Limb (tissue), 2 donors: Measurements from ENCODE around the gene FKBP14.
"Not testable (repeated sequence)": the region's sequence is repeated elsewhere in the genome, so short reads cannot be mapped to it uniquely, and the experiment has no call there.

ENCODE experiments used
- DNase-seq, 2 donors: peaks; one replicate each; pipeline ENCODE4 v3.0.0-alpha.2; 2016; ENCODE audit errors: extremely low spot score in 2 of 2

Gene FKBP14

GRCh38 chr7:29991937-29992336, 34.6 kb downstream of the FKBP14 start:
- no peak for DNase-seq

- DNase-seq: no peak
Observed at GRCh38 chr7:29990931-29991330, 35.6 kb downstream of the FKBP14 start.

GRCh38 chr7:29989257-29989995, 37.1 kb downstream of the FKBP14 start, which contains the start of gene SCRN1:
Gene SCRN1, minus strand, starts transcription at chr7:29989801. Its CDS starts 20,734 bp downstream, at chr7:29969067.
- DNase-seq: peak; percentile 49 to 87

GRCh38 chr7:29988424-29989256, 37.9 kb downstream of the FKBP14 start:
- peak; percentile 39 to 73 for DNase-seq

- DNase-seq: peak in 1 of 2 donors; percentile 36
Observed at GRCh38 chr7:29987811-29988317, 38.6 kb downstream of the FKBP14 start.

- DNase-seq: no peak
Observed at GRCh38 chr7:29987083-29987482, 39.4 kb downstream of the FKBP14 start.

GRCh38 chr7:29980151-29980550, 46.4 kb downstream of the FKBP14 start:
- DNase-seq: no peak

- no peak for DNase-seq
Observed at GRCh38 chr7:29977886-29978651, 48.4 kb downstream of the FKBP14 start.

- peak in 1 of 2 donors; percentile 37 for DNase-seq
Observed at GRCh38 chr7:29976673-29977415, 49.7 kb downstream of the FKBP14 start.

- DNase-seq: no peak
Observed at GRCh38 chr7:29976266-29976665, 50.2 kb downstream of the FKBP14 start.

GRCh38 chr7:29975561-29975960, 50.9 kb downstream of the FKBP14 start:
- DNase-seq: no peak

- DNase-seq: no peak
Observed at GRCh38 chr7:29974286-29974685, 52.2 kb downstream of the FKBP14 start.

GRCh38 chr7:29972315-29972669, 54.2 kb downstream of the FKBP14 start:
- no peak for DNase-seq

- no peak for DNase-seq
Observed at GRCh38 chr7:29971566-29972314, 54.8 kb downstream of the FKBP14 start.

GRCh38 chr7:29970158-29970557, 56.3 kb downstream of the FKBP14 start:
- DNase-seq: no peak

GRCh38 chr7:29969738-29970137, 56.8 kb downstream of the FKBP14 start:
- DNase-seq: no peak

- DNase-seq: no peak
Observed at GRCh38 chr7:29968683-29969395, 57.7 kb downstream of the FKBP14 start.

GRCh38 chr7:29965030-29965429, 61.5 kb downstream of the FKBP14 start:
- no peak for DNase-seq

GRCh38 chr7:29962035-29962434, 64.5 kb downstream of the FKBP14 start:
- DNase-seq: no peak

GRCh38 chr7:29961611-29962010, 64.9 kb downstream of the FKBP14 start:
- DNase-seq: not testable (repeated sequence)
